ENCODE measurements around the gene ITGAL. TPM values are rescaled to one million over a fixed set of nuclear protein-coding genes. Genes with fewer than 3 reads are reported as not detected.
A peak's percentile ranks its signal among the peaks of the same experiment; 100 is the strongest.
"Not testable (repeated sequence)": the region's sequence is repeated elsewhere in the genome, so short reads cannot be mapped to it uniquely, and the experiment has no call there.

ITGAL gene
- total and polyA plus RNA-seq, 2 donors: 1.8 to 4.1 TPM

DNA sequence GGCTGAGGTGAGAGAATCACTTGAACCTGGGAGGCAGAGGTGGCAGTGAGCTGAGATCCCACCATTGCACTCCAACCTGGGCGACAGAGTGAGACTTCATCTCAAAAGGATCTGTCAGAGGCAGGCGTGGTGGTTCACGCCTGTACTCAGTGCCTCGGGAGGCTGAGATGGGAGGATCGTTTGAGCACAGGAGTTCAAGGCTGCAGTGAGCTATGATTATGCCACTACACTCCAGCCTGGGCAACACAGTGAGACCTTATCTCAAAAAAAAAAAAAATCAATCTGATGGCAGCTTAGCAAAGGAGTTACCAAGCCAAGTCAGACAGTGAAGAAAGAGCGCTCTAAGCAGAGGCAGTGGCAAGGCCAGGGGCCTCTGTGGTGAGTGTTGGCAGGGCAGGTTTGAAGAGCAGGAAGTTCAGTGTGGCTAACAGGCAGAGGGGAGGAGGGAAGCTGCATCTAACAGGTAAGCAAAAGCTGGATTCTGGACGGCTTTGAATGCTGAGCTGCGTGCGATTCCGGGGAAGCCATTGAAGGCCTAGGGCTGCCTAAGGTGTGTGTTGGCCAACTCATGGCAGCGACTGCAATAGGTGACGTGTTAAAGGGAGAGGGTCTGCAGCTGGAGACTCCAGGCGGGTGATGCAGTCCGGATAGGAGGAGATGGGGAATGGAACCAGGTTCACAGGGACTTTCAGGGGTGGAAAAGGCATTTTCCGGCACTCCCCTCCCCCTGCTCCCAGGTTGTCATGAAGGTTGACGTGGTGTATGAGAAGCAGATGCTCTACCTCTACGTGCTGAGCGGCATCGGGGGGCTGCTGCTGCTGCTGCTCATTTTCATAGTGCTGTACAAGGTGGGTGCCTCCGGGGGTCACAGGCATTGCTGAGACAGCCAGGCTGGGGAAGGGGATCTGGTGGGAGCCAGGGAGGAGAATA is 46.8 kb downstream of the ITGAL start:
- no peak for DNase-seq (ENCODE audit: extremely low spot score)
- H3K36me3 ChIP-seq (ENCODE audit: insufficient read depth): no peaks in the 10 kb centered on the region
- H3K4me1 ChIP-seq (ENCODE audit: insufficient read depth): no peaks in the 10 kb centered on the region
- no peak overlapping the region for H3K4me3 ChIP-seq (ENCODE audit: low read depth, low read length)
- no peak overlapping the region for H3K27ac ChIP-seq (ENCODE audit: low read depth)
- WGBS: 85% methylated on average over 20 of the region's 20 CpGs

GRCh38 chr16:30521476-30521872 is 48.9 kb downstream of the ITGAL start:
- Histone ChIP-seq H3K4me3 (ENCODE audit: low read depth, low read length) (no peak overlapping the region), H3K36me3 (ENCODE audit: insufficient read depth) (no peaks in the 10 kb centered on the region), H3K4me1 (ENCODE audit: insufficient read depth) (no peaks in the 10 kb centered on the region), H3K27ac (ENCODE audit: low read depth) (no peak overlapping the region)
- no peak for DNase-seq (ENCODE audit: extremely low spot score)
- WGBS: 90% methylated on average over 7 of the region's 7 CpGs

DNA sequence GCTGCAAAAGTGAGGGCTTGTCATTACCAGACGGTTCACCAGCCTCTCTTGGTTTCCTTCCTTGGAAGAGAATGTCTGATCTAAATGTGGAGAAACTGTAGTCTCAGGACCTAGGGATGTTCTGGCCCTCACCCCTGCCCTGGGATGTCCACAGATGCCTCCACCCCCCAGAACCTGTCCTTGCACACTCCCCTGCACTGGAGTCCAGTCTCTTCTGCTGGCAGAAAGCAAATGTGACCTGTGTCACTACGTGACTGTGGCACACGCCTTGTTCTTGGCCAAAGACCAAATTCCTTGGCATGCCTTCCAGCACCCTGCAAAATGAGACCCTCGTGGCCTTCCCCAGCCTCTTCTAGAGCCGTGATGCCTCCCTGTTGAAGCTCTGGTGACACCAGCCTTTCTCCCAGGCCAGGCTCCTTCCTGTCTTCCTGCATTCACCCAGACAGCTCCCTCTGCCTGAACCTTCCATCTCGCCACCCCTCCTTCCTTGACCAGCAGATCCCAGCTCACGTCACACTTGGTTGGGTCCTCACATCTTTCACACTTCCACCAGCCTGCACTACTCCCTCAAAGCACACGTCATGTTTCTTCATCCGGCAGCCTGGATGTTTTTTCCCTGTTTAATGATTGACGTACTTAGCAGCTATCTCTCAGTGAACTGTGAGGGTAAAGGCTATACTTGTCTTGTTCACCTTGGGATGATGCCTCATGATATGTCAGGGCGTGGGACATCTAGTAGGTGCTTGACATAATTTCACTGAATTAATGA is 49.5 kb downstream of the ITGAL start:
- 51% methylated on average over 11 of the region's 11 CpGs for WGBS
- H3K4me3 ChIP-seq (ENCODE audit: low read depth, low read length): no peak overlapping the region
- no peak overlapping the region for H3K27ac ChIP-seq (ENCODE audit: low read depth)
- DNase-seq (ENCODE audit: extremely low spot score): no peak
- no peaks in the 10 kb centered on the region for H3K36me3 ChIP-seq (ENCODE audit: insufficient read depth)
- no peaks in the 10 kb centered on the region for H3K4me1 ChIP-seq (ENCODE audit: insufficient read depth)

- H3K36me3 ChIP-seq (ENCODE audit: insufficient read depth); DNase-seq (ENCODE audit: extremely low spot score); H3K4me3 ChIP-seq (ENCODE audit: low read depth, low read length); H3K4me1 ChIP-seq (ENCODE audit: insufficient read depth); H3K27ac ChIP-seq (ENCODE audit: low read depth): not testable (repeated sequence)
- WGBS: 89% methylated on average over 12 of the region's 12 CpGs
These were observed 50.3 kb downstream of the ITGAL start for GRCh38 chr16:30522702-30523463.

GRCh38 chr16:30523768-30524574 is 51.4 kb downstream of the ITGAL start:
- no peak for DNase-seq (ENCODE audit: extremely low spot score)
- WGBS: 74% methylated on average over 26 of the region's 26 CpGs
- Histone ChIP-seq H3K27ac (ENCODE audit: low read depth) (no peak overlapping the region), H3K4me1 (ENCODE audit: insufficient read depth) (no peaks in the 10 kb centered on the region), H3K4me3 (ENCODE audit: low read depth, low read length) (no peak overlapping the region), H3K36me3 (ENCODE audit: insufficient read depth) (no peaks in the 10 kb centered on the region)

DNA sequence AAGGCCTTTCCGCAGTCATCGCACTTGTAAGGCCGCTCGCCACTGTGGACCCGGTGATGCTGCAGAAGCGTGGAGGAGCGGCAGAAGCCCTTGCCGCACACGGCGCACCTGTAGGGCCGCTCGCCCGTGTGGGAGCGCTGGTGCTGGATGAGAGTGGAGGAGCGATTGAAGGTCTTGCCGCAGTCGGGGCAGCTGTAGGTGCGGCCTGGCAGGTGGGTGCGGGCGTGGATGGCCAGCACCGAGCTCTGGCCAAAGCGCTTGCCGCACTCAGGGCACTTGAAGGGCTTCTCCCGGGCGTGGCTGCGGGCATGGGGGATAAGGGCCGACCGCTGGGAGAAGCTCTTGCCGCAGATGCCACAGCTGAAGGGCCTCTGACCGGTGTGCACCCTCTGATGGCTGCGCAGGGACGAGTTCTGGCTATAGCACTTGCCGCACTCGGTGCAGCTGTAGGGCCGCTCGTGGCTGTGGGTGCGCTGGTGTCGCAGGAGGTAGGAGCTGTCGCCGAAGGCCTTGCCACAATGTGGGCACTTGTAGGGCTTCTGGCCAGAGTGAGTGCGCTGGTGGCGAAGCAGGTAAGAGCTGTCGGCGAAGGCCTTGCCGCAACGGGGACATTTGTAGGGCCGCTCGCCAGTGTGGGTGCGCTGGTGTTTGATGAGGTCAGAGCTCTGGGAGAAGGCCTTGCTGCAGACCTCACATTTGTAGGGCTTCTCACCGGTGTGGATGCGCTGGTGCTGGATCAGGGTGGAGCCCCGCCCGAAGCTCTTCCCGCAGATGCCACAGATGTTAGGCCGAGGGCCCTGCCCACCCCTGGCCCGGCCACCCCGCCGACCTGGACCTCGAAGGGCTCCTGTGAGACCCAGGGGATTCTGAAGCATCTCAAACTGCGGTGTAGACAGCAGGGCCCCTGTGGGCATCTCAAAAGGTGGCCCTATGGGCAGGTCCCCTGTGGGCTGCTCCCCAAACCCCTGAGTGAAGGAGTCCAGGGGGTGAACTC is 52.3 kb downstream of the ITGAL start:
- WGBS: 94% methylated on average over 60 of the region's 60 CpGs
- Histone ChIP-seq H3K4me3 (ENCODE audit: low read depth, low read length) (no peak overlapping the region), H3K27ac (ENCODE audit: low read depth) (no peak overlapping the region), H3K36me3 (ENCODE audit: insufficient read depth) (no peaks in the 10 kb centered on the region), H3K4me1 (ENCODE audit: insufficient read depth) (no peaks in the 10 kb centered on the region)
- DNase-seq (ENCODE audit: extremely low spot score): no peak

- peak overlapping the region; percentile 62 for H3K4me3 ChIP-seq (ENCODE audit: low read depth, low read length)
- H3K4me1 ChIP-seq (ENCODE audit: insufficient read depth): no peaks in the 10 kb centered on the region
- H3K27ac ChIP-seq (ENCODE audit: low read depth): no peak overlapping the region
- 58% methylated on average over 4 of the region's 4 CpGs for WGBS
- no peak for DNase-seq (ENCODE audit: extremely low spot score)
- no peaks in the 10 kb centered on the region for H3K36me3 ChIP-seq (ENCODE audit: insufficient read depth)
These were observed 53.2 kb downstream of the ITGAL start for GRCh38 chr16:30525844-30526136.

GRCh38 chr16:30526137-30526822 is 53.7 kb downstream of the ITGAL start, which contains the start of gene ZNF768:
Gene ZNF768, minus strand, starts transcription at chr16:30526566. Its CDS starts 153 bp downstream, at chr16:30526413.
- Histone ChIP-seq H3K4me3 (ENCODE audit: low read depth, low read length) (peak within 1 kb of the TSS; percentile 62), H3K36me3 (ENCODE audit: insufficient read depth) (no peaks in the 10 kb centered on the region), H3K4me1 (ENCODE audit: insufficient read depth) (no peaks in the 10 kb centered on the region), H3K27ac (ENCODE audit: low read depth) (peak within 1 kb of the TSS; percentile 98)
- 1% methylated on average over 73 of the region's 73 CpGs for WGBS
- no peak for DNase-seq (ENCODE audit: extremely low spot score)

- Histone ChIP-seq H3K4me3 (ENCODE audit: low read depth, low read length) (peak overlapping the region; percentile 62), H3K36me3 (ENCODE audit: insufficient read depth) (no peaks in the 10 kb centered on the region), H3K27ac (ENCODE audit: low read depth) (peak overlapping the region; percentile 98), H3K4me1 (ENCODE audit: insufficient read depth) (no peaks in the 10 kb centered on the region)
- peak; percentile 97 for DNase-seq (ENCODE audit: extremely low spot score)
- WGBS: under 1% methylated on average over 79 of the region's 79 CpGs
These were observed 54.5 kb downstream of the ITGAL start for GRCh38 chr16:30526823-30527634.

- peak overlapping the region; percentile 90 for H3K27ac ChIP-seq (ENCODE audit: low read depth)
- 11% methylated on average over 14 of the region's 14 CpGs for WGBS
- no peaks in the 10 kb centered on the region for H3K4me1 ChIP-seq (ENCODE audit: insufficient read depth)
- no peaks in the 10 kb centered on the region for H3K36me3 ChIP-seq (ENCODE audit: insufficient read depth)
- no peak overlapping the region for H3K4me3 ChIP-seq (ENCODE audit: low read depth, low read length)
- DNase-seq (ENCODE audit: extremely low spot score): peak; percentile 75
These were observed 55.2 kb downstream of the ITGAL start for GRCh38 chr16:30527635-30528178.

All from urinary bladder (tissue), 4 donors.